H1 (cell line): ENCODE results near the gene RBM47.

ENCODE experiments used
- EP300 ChIP-seq, 2 experiments: IDR thresholded peaks; 1 replicate in 1 of 2; 2 replicates in 1 of 2; pipeline ENCODE4 v1.6.1; 2011 to 2012; ENCODE audit warnings: low read depth in 2 of 2, low read length in 2 of 2, mild to moderate bottlenecking in 2 of 2, borderline replicate concordance in 1 of 2, inconsistent platforms in 1 of 2, moderate library complexity in 1 of 2
- EZH2 ChIP-seq: fragments of 200-600 bp; sonication (generic); IDR thresholded peaks from 2 replicates; pipeline ENCODE4 v1.7.1; 2012; ENCODE audit warnings: low read depth, mild to moderate bottlenecking, moderate library complexity, low read length, inconsistent platforms; ENCODE audit not compliant: severe bottlenecking
- KDM1A ChIP-seq: fragments of 200-600, 300-600 bp; sonication (generic); IDR thresholded peaks from 2 replicates; pipeline ENCODE4 v1.7.1; 2016; ENCODE audit warnings: mild to moderate bottlenecking, low read length, borderline replicate concordance
- RFX5 ChIP-seq: IDR thresholded peaks from 2 replicates; pipeline ENCODE4 v1.6.1; 2011; ENCODE audit warnings: low read depth, low read length, improper control_type of control experiment, borderline replicate concordance
- SP1 ChIP-seq: IDR thresholded peaks from 2 replicates; pipeline ENCODE4 v1.6.1; 2011; ENCODE audit warnings: low read depth, low read length
- TF ChIP-seq, protein P1 (sequence below), 3 experiments: IDR thresholded peaks; 1 replicate in 2 of 3; 2 replicates in 1 of 3; pipeline versions ENCODE4 v1.5.1 to v1.6.1; 2011; ENCODE audit warnings: low read length in 3 of 3, mild to moderate bottlenecking in 3 of 3, inconsistent platforms in 2 of 3, low read depth in 1 of 3, moderate library complexity in 1 of 3; ENCODE audit not compliant: insufficient read depth in 1 of 3; ENCODE audit errors: control extremely low read depth in 1 of 3
- TF ChIP-seq, protein P2 (sequence below): IDR thresholded peaks from 2 replicates; pipeline ENCODE4 v1.6.1; 2011; ENCODE audit warnings: low read length, improper control_type of control experiment

DNA sequence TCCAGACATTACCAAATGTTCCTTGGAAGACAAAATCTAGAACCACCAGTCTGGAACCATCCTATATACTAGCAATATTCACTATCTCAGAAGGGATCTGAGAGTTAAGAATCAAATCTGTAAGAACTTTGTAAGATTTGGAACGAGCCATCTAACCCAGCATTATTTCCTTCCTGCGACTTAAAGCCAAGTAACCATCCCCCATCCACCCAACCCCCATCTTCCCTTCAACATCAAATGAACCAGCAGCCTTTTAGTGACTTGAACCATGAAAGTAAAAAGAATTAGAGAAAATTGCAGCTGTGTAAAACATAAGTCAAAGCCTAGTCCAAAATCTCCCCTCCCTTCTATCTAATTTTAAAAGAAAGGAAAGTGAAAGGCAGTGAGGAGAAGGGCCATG lies 15.6 kb downstream of the RBM47 start:
- TF ChIP-seq, protein P1, sequence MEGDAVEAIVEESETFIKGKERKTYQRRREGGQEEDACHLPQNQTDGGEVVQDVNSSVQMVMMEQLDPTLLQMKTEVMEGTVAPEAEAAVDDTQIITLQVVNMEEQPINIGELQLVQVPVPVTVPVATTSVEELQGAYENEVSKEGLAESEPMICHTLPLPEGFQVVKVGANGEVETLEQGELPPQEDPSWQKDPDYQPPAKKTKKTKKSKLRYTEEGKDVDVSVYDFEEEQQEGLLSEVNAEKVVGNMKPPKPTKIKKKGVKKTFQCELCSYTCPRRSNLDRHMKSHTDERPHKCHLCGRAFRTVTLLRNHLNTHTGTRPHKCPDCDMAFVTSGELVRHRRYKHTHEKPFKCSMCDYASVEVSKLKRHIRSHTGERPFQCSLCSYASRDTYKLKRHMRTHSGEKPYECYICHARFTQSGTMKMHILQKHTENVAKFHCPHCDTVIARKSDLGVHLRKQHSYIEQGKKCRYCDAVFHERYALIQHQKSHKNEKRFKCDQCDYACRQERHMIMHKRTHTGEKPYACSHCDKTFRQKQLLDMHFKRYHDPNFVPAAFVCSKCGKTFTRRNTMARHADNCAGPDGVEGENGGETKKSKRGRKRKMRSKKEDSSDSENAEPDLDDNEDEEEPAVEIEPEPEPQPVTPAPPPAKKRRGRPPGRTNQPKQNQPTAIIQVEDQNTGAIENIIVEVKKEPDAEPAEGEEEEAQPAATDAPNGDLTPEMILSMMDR (IDR thresholded peaks at IDR 0.05; ENCODE audit: control extremely low read depth in 1 of 3, insufficient read depth in 1 of 3, low read depth in 1 of 3, low read length in 3 of 3), result no peak
- TF ChIP-seq EZH2 (no peak), EP300 (IDR thresholded peaks at IDR 0.05; ENCODE audit: borderline replicate concordance in 1 of 2, low read depth in 2 of 2, low read length in 2 of 2) (no peak), SP1 (no peak), KDM1A (no peak), RFX5 (no peak)
- TF ChIP-seq, protein P2, sequence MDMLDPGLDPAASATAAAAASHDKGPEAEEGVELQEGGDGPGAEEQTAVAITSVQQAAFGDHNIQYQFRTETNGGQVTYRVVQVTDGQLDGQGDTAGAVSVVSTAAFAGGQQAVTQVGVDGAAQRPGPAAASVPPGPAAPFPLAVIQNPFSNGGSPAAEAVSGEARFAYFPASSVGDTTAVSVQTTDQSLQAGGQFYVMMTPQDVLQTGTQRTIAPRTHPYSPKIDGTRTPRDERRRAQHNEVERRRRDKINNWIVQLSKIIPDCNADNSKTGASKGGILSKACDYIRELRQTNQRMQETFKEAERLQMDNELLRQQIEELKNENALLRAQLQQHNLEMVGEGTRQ, result no peak
